Thyroid gland (tissue), 4 donors: ENCODE data around the gene BAHCC1. TPM values are rescaled to one million over a fixed set of nuclear protein-coding genes. Genes with fewer than 3 reads are reported as not detected.

Experiments
- DNase-seq, 2 donors: peaks; one replicate each; pipeline ENCODE4 v3.0.0-alpha.2; 2019
- H3K27ac ChIP-seq, 3 donors: fragments of 200-600 bp; sonication (generic); 1 replicate in 2 of 3; 2 replicates in 1 of 3; pipeline ENCODE4 v1.5.1; 2016 to 2019; ENCODE audit warnings: mild to moderate bottlenecking in 1 of 3, moderate library complexity in 1 of 3
- H3K27me3 ChIP-seq: fragments of 200-600 bp; sonication (generic); one replicate; pipeline ENCODE4 v1.5.1; 2019
- H3K36me3 ChIP-seq, 2 donors: fragments of 200-600 bp; sonication (generic); one replicate each; pipeline ENCODE4 v1.5.1; 2016 to 2019
- H3K4me1 ChIP-seq, 2 donors: fragments of 200-600 bp; sonication (generic); one replicate each; pipeline ENCODE4 v1.5.1; 2017 to 2019
- H3K4me3 ChIP-seq, 3 donors: fragments of 200-600 bp; sonication (generic); replicated peaks in 1 of 3; 1 replicate in 2 of 3; 2 replicates in 1 of 3; pipeline ENCODE4 v1.5.1; 2016; ENCODE audit warnings: mild to moderate bottlenecking in 1 of 3
- H3K9me3 ChIP-seq: fragments of 200-600 bp; sonication (generic); one replicate; pipeline ENCODE4 v1.5.1; 2017
- POLR2A ChIP-seq, 2 donors: fragments of 450-650 bp; IDR thresholded peaks; one replicate each; pipeline ENCODE4 v1.6.1; 2017; ENCODE audit warnings: antibody characterized with exemption in 2 of 2, mild to moderate bottlenecking in 2 of 2, moderate library complexity in 1 of 2
- WGBS, 2 donors: methylation state at CpG; one replicate each; pipeline ENCODE4 v1.1.5; 2017; 5-methylcytosine and 5-hydroxymethylcytosine counted together
- intact Hi-C: fragments of 100-400 bp; cut with DNase I; formaldehyde crosslinking; loops from one replicate; pipeline ENCODE4 v1.15.1; 2023
- total RNA-seq, 4 donors: library from RNA; depleted of rRNA; stranded (reverse); fragments of >200 nt; gene quantifications; one replicate each; pipeline ENCODE4 v1.2.3, GENCODE V29; 2016
- TF ChIP-seq, protein P1 (sequence below), 6 experiments: fragments of 200-600 bp in 3 of 6; fragments of 450-650 bp in 3 of 6; sonication (generic) in 3 of 6; IDR thresholded peaks; one replicate each; pipeline ENCODE4 v1.5.1; 2016 to 2019; ENCODE audit warnings: antibody characterized with exemption in 6 of 6, mild to moderate bottlenecking in 2 of 6, inconsistent platforms in 1 of 6, moderate library complexity in 1 of 6

The BAHCC1 gene
- total RNA-seq, 4 donors from 2014 or later, result 13.7 to 33.7 (median 23.9) TPM

DNA sequence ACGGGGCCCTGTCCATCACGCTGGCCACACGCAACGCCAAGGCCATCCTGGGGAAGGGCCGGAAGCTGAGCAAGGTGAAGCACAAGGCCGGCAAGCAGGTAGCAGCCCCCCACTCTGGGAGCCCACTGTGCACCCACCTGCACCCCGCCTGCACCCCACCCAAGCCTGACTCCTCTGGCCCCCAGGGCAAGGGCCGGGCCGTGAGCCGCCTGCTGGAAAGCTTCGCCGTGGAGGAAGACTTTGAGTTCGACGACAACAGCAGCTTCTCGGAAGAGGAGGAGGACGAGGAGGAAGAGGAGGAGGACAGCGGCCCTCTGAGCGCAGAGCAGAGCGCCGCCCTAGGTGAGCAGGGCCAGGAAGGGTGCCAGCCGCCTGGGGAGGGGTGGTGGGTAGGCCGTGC lies 63.4 kb downstream of the BAHCC1 start:
- no peaks in the 10 kb centered on the region for H3K4me1 ChIP-seq
- no peak overlapping the region for H3K27ac ChIP-seq
- peaks cover 17 to 26% of the 10 kb centered on the region in 2 donors for H3K36me3 ChIP-seq
- no peak for TF ChIP-seq POLR2A (IDR thresholded peaks at IDR 0.05)
- TF ChIP-seq, protein P1, sequence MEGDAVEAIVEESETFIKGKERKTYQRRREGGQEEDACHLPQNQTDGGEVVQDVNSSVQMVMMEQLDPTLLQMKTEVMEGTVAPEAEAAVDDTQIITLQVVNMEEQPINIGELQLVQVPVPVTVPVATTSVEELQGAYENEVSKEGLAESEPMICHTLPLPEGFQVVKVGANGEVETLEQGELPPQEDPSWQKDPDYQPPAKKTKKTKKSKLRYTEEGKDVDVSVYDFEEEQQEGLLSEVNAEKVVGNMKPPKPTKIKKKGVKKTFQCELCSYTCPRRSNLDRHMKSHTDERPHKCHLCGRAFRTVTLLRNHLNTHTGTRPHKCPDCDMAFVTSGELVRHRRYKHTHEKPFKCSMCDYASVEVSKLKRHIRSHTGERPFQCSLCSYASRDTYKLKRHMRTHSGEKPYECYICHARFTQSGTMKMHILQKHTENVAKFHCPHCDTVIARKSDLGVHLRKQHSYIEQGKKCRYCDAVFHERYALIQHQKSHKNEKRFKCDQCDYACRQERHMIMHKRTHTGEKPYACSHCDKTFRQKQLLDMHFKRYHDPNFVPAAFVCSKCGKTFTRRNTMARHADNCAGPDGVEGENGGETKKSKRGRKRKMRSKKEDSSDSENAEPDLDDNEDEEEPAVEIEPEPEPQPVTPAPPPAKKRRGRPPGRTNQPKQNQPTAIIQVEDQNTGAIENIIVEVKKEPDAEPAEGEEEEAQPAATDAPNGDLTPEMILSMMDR (IDR thresholded peaks at IDR 0.05), result no peak
- H3K4me3 ChIP-seq, result no peak overlapping the region
- no peak for DNase-seq
- WGBS, 2 donors, result 89 to 93% methylated on average over 15 to 22 of the region's 22 CpGs
- intact Hi-C loops, result no loop called here
- H3K9me3 ChIP-seq, result no peaks in the 10 kb centered on the region
- H3K27me3 ChIP-seq, result no peaks in the 10 kb centered on the region

DNA sequence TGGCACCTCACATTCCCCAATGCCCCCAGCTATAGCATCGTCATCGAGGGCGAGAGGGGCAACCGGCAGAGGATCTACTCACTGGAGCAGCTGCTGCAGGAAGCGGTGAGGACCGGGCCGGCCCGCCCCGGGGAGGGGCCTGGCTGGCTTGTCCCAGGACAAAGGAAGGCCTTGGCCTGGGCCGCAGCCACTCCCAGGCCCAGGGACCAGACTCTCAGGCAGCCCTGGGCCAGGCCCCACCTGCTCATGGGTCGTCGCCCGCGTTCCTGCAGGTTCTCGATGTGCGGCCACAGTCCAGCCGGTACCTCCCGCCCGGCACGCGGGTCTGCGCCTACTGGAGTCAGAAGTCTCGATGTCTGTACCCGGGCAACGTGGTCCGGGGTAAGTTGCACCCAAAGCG lies 64.0 kb downstream of the BAHCC1 start:
- no peaks in the 10 kb centered on the region for H3K9me3 ChIP-seq
- H3K4me3 ChIP-seq, result no peak overlapping the region
- H3K27ac ChIP-seq, result no peak overlapping the region
- H3K27me3 ChIP-seq, result no peaks in the 10 kb centered on the region
- no peak for DNase-seq
- peaks cover 17 to 26% of the 10 kb centered on the region in 2 donors for H3K36me3 ChIP-seq
- intact Hi-C loops, result no loop called here
- TF ChIP-seq POLR2A (IDR thresholded peaks at IDR 0.05), result no peak
- TF ChIP-seq, protein P1 (IDR thresholded peaks at IDR 0.05), result no peak
- H3K4me1 ChIP-seq, result no peaks in the 10 kb centered on the region
- WGBS, 2 donors, result 90 to 95% methylated on average over 4 to 6 of the region's 27 CpGs

DNA sequence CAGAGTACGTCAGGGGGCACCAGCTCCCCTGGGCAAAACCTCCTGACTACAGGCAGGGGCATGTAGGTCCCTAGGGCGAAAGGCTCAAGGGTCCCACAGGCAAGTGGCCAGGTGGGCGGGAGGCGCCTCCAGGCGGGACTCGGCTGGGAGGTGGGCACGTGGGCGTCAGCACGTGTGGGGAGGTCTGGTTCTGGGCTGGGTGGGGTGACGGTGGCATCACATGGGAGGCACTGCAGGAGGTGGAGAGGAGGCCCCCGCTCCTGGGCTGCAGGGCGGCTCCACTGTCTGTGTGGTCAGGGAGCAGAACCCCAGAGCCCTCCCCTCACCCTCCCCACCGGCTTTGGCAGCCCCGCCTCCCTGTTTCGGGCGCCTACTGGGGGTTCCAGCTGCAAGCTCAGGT lies 64.6 kb downstream of the BAHCC1 start:
- peaks cover 17 to 26% of the 10 kb centered on the region in 2 donors for H3K36me3 ChIP-seq
- no peaks in the 10 kb centered on the region for H3K9me3 ChIP-seq
- TF ChIP-seq, protein P1 (IDR thresholded peaks at IDR 0.05), result no peak
- no peak for TF ChIP-seq POLR2A (IDR thresholded peaks at IDR 0.05)
- no peaks in the 10 kb centered on the region for H3K4me1 ChIP-seq
- H3K27ac ChIP-seq, result no peak overlapping the region
- intact Hi-C loops, result no loop called here
- 92 to 96% methylated on average over 5 to 16 of the region's 16 CpGs for WGBS, 2 donors
- no peak for DNase-seq
- H3K4me3 ChIP-seq, result no peak overlapping the region
- H3K27me3 ChIP-seq, result no peaks in the 10 kb centered on the region

DNA sequence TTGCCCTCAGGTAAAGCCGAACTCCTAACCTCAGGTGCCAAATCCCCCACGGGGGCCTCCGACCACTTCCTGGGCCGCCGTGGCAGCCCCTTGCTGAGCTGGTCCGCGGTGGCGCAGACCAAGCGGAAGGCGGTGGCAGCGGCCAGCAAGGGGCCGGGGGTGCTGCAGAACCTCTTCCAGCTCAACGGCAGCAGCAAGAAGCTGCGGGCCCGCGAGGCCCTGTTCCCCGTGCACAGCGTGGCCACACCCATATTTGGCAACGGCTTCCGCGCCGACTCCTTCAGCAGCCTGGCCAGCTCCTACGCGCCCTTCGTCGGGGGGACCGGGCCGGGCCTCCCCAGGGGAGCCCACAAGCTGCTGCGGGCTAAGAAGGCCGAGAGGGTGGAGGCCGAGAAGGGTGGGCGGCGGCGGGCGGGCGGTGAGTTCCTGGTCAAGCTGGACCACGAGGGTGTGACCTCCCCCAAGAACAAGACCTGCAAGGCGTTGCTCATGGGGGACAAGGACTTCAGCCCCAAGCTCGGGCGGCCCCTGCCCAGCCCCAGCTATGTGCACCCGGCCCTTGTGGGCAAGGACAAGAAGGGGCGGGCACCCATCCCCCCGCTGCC lies 65.7 kb downstream of the BAHCC1 start:
- Histone ChIP-seq H3K9me3 (no peaks in the 10 kb centered on the region), H3K36me3 (peaks cover 17 to 26% of the 10 kb centered on the region in 2 donors), H3K4me3 (no peak overlapping the region), H3K27me3 (no peaks in the 10 kb centered on the region), H3K4me1 (no peaks in the 10 kb centered on the region), H3K27ac (no peak overlapping the region)
- no peak for DNase-seq
- WGBS, 2 donors, result 91 to 96% methylated on average over 29 to 30 of the region's 43 CpGs
- intact Hi-C loops, result no loop called here
- TF ChIP-seq, protein P1 (IDR thresholded peaks at IDR 0.05), result no peak
- TF ChIP-seq POLR2A (IDR thresholded peaks at IDR 0.05), result no peak

DNA sequence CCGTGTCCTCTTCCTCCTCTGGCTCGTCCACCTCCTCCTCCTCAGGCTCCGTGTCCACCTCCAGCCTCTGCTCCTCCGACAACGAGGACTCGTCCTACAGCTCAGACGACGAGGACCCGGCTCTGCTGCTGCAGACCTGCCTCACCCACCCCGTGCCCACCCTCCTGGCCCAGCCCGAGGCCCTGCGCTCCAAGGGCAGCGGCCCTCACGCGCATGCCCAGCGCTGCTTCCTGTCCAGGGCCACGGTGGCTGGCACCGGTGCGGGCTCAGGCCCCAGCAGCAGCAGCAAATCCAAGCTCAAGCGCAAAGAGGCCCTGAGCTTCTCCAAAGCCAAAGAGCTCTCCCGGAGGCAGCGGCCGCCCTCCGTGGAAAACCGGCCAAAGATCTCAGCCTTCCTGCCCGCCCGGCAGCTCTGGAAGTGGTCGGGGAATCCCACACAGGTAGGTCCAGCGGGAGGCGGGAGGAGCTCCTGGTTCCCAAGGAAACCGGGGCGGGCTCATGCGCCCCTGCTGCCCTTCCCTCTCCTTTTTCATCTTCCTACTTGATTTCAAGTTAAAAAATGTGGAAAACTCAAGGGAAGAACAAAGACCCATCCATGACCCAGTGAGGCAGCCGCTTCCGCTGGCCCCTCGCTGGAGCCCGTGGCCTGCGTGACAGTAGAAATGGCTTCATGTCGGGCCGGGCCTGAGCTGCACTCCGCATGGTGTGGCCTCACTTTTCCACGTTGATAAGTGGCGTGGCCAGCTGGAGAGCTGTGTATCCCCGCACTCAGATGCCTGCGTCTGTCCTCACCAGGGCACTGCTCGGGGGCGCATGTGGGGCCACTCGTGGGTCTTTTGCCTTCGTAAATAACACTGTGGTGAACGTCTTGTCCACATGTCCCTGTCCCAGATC lies 66.6 kb downstream of the BAHCC1 start:
- intact Hi-C loops, result no loop called here
- Histone ChIP-seq H3K36me3 (peaks cover 17 to 26% of the 10 kb centered on the region in 2 donors), H3K9me3 (no peaks in the 10 kb centered on the region), H3K4me1 (no peaks in the 10 kb centered on the region), H3K27ac (no peak overlapping the region), H3K27me3 (no peaks in the 10 kb centered on the region), H3K4me3 (no peak overlapping the region)
- TF ChIP-seq, protein P1 (IDR thresholded peaks at IDR 0.05), result no peak
- TF ChIP-seq POLR2A (IDR thresholded peaks at IDR 0.05), result no peak
- WGBS, 2 donors, result 90 to 95% methylated on average over 42 to 46 of the region's 50 CpGs
- DNase-seq, result no peak
